ENCODE results near the gene SFTA2.

GRCh38 chr6:30885999-30886896, 45.7 kb downstream of the SFTA2 start:
- no peak for TF ChIP-seq CTCF (IDR thresholded peaks at IDR 0.05)
- TF ChIP-seq POLR2A (IDR thresholded peaks at IDR 0.05) = no peak
